RWPE2 (cell line): ENCODE data around the gene RNF150.
A peak's percentile ranks its signal among the peaks of the same experiment; 100 is the strongest.

Experiments
- ATAC-seq: fragments of 200-7000 bp; cut with Tn5 transposase; 3 replicates; pipeline ENCODE4 v1.9.1; 2021; ENCODE audit warnings: low read depth
- DNase-seq: peaks from one replicate; pipeline ENCODE4 v3.0.0-alpha.2; 2020; ENCODE audit warnings: low spot score
- H3K27ac ChIP-seq: fragments of 450-650 bp; 2 replicates; pipeline ENCODE4 v1.5.1; 2017; ENCODE audit warnings: mild to moderate bottlenecking; ENCODE audit not compliant: poor library complexity, severe bottlenecking
- H3K27me3 ChIP-seq: fragments of 250-450 bp; sonication (Bioruptor Pico); 2 replicates; pipeline ENCODE4 v1.5.1; 2021; ENCODE audit warnings: mild to moderate bottlenecking, moderate library complexity; ENCODE audit not compliant: insufficient read depth, poor library complexity, severe bottlenecking
- H3K36me3 ChIP-seq: fragments of 250-450 bp; sonication (Bioruptor Pico); 2 replicates; pipeline ENCODE4 v1.5.1; 2020; ENCODE audit warnings: low read depth, mild to moderate bottlenecking, moderate library complexity
- H3K4me1 ChIP-seq: fragments of 250-450 bp; sonication (Bioruptor Pico); 2 replicates; pipeline ENCODE4 v1.5.1; 2021; ENCODE audit warnings: mild to moderate bottlenecking, moderate library complexity; ENCODE audit not compliant: insufficient read depth, poor library complexity, severe bottlenecking
- H3K4me3 ChIP-seq: fragments of 250-450 bp; sonication (Bioruptor Pico); 2 replicates; pipeline ENCODE4 v1.5.1; 2021; ENCODE audit warnings: mild to moderate bottlenecking, moderate library complexity; ENCODE audit not compliant: severe bottlenecking
- H3K9me3 ChIP-seq: fragments of 250-450 bp; sonication (Bioruptor Pico); 2 replicates; pipeline ENCODE4 v1.5.1; 2021; ENCODE audit warnings: mild to moderate bottlenecking, moderate library complexity; ENCODE audit not compliant: severe bottlenecking
- TF ChIP-seq, protein P1 (sequence below): fragments of 450-650 bp; IDR thresholded peaks from one replicate; pipeline ENCODE4 v1.5.1; 2017; ENCODE audit warnings: mild to moderate bottlenecking, moderate library complexity; ENCODE audit not compliant: poor library complexity, severe bottlenecking

The RNF150 gene

DNA sequence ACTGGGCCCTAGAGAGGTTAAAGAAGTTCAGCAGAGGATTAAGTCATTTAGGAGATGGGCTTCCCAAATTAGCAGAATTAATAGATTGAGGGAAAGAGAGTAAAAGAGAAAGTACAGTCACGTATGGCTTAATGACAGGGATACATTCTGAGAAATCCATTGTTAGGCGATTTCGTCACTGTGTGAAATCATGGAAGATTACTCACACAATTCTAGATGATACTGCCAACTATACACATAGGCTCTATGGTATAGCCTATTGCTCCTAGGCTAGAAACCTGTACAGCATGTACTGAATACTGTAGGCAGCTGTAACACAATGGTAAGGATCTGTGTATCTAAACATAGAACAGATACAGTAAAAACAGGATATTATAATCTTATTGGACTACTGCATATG, 180.6 kb downstream of the RNF150 start:
- TF ChIP-seq, protein P1, sequence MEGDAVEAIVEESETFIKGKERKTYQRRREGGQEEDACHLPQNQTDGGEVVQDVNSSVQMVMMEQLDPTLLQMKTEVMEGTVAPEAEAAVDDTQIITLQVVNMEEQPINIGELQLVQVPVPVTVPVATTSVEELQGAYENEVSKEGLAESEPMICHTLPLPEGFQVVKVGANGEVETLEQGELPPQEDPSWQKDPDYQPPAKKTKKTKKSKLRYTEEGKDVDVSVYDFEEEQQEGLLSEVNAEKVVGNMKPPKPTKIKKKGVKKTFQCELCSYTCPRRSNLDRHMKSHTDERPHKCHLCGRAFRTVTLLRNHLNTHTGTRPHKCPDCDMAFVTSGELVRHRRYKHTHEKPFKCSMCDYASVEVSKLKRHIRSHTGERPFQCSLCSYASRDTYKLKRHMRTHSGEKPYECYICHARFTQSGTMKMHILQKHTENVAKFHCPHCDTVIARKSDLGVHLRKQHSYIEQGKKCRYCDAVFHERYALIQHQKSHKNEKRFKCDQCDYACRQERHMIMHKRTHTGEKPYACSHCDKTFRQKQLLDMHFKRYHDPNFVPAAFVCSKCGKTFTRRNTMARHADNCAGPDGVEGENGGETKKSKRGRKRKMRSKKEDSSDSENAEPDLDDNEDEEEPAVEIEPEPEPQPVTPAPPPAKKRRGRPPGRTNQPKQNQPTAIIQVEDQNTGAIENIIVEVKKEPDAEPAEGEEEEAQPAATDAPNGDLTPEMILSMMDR = no peak
- H3K4me1 ChIP-seq = no peaks in the 10 kb centered on the region
- no peaks in the 10 kb centered on the region for H3K27me3 ChIP-seq
- H3K27ac ChIP-seq = no peak overlapping the region
- H3K4me3 ChIP-seq = no peak overlapping the region
- no peaks in the 10 kb centered on the region for H3K9me3 ChIP-seq
- ATAC-seq (peak; percentile 85), DNase-seq (no peak)
- H3K36me3 ChIP-seq = no peaks in the 10 kb centered on the region

DNA sequence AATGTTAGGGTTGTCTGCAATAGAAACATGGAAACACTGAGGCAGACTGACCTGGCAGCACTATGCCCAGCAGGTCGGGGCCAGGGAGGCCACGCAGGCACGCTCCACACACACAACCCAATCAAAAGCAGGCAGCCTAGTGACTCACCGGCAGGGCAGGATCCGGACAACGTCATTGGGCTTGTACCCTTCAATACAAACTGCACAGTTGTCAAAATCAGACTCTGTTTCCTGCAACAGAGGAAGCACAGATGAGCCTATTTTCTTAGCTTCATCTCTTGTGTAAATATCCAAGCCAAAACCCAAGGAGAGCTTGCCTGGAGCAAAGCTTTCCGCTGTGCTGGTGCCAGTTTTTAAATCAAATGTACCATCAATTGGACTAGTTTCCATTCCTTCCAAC, 185.8 kb downstream of the RNF150 start:
- TF ChIP-seq, protein P1 = no peak
- no peak overlapping the region for H3K27ac ChIP-seq
- ATAC-seq (no peak), DNase-seq (no peak)
- H3K4me1 ChIP-seq = no peaks in the 10 kb centered on the region
- H3K36me3 ChIP-seq = no peaks in the 10 kb centered on the region
- no peaks in the 10 kb centered on the region for H3K27me3 ChIP-seq
- no peaks in the 10 kb centered on the region for H3K9me3 ChIP-seq
- no peak overlapping the region for H3K4me3 ChIP-seq

DNA sequence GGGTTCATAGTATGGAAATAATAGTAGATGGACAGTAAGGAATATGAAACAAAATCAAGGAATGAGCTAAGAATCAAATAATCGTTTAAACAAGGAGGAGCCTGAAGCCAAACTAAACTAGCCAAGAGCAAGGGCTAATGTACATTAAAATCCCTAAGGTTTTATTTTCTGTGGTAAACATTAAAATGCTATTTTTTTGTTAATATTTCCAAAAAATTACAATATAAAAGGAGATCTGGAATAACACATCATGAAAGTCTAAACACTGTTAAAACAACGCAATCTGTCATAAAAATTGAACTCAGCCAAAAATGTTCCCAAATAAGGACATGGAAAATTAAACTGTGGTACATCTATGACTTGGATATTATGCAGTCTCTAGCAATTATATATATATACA, 188.2 kb downstream of the RNF150 start:
- TF ChIP-seq, protein P1 = no peak

DNA sequence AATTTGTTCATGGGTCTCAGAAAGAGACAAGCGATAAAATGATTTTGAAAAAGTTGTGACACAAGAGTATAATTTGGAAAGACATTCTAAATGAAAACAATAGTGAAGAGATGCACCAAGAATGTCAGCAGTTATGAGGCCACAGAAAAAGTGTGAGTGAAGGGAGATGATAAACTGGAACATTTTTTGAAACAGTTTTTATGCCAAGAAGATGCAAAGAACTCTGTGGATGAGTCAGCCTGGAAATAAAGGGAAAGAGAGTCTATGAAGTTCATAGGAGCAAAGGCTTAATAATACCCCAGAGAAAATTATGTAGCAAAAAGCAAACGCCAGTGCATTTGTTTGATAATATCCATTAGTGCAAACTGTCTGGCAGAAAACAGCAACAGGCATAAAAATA, 188.7 kb downstream of the RNF150 start:
- DNase-seq (no peak), ATAC-seq (no peak)
- H3K4me1 ChIP-seq = no peaks in the 10 kb centered on the region
- TF ChIP-seq, protein P1 = no peak
- H3K27ac ChIP-seq = no peak overlapping the region
- no peak overlapping the region for H3K4me3 ChIP-seq
- no peaks in the 10 kb centered on the region for H3K27me3 ChIP-seq
- H3K9me3 ChIP-seq = no peaks in the 10 kb centered on the region
- H3K36me3 ChIP-seq = no peaks in the 10 kb centered on the region

More for the DNA sequence above, 188.2 kb downstream of the RNF150 start:
- Histone ChIP-seq H3K4me3 (no peak overlapping the region), H3K27me3 (no peaks in the 10 kb centered on the region), H3K4me1 (no peaks in the 10 kb centered on the region), H3K36me3 (no peaks in the 10 kb centered on the region), H3K9me3 (no peaks in the 10 kb centered on the region), H3K27ac (no peak overlapping the region)
- DNase-seq = no peak
- no peak for ATAC-seq

DNA sequence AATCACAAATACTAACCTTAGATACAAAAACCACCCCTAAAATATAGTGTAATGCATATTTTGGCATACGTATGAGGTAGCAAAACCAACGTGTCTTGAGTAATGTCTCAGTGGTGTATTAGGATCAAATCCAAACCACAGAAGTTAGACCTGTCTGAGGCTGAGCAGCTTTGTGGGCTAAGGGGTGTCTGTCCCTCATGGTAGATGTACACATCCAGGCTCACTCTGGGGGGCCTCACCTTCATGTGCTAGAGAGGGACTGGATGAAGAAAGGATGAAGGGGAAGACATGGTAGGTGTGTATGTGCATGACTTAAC, 189.1 kb downstream of the RNF150 start:
- Histone ChIP-seq H3K36me3 (no peaks in the 10 kb centered on the region), H3K27ac (no peak overlapping the region), H3K9me3 (no peaks in the 10 kb centered on the region), H3K4me3 (no peak overlapping the region), H3K4me1 (no peaks in the 10 kb centered on the region), H3K27me3 (no peaks in the 10 kb centered on the region)
- TF ChIP-seq, protein P1 = no peak
- ATAC-seq (no peak), DNase-seq (no peak)
